GM12874 (cell line): ENCODE measurements around the gene BDNF.

Experiments used
- TF ChIP-seq, protein P1 (sequence below): IDR thresholded peaks from 2 replicates; pipeline ENCODE4 v1.5.1; 2011; ENCODE audit warnings: low read depth, mild to moderate bottlenecking, control low read depth, low read length, moderate library complexity; ENCODE audit not compliant: insufficient read depth

BDNF gene

DNA sequence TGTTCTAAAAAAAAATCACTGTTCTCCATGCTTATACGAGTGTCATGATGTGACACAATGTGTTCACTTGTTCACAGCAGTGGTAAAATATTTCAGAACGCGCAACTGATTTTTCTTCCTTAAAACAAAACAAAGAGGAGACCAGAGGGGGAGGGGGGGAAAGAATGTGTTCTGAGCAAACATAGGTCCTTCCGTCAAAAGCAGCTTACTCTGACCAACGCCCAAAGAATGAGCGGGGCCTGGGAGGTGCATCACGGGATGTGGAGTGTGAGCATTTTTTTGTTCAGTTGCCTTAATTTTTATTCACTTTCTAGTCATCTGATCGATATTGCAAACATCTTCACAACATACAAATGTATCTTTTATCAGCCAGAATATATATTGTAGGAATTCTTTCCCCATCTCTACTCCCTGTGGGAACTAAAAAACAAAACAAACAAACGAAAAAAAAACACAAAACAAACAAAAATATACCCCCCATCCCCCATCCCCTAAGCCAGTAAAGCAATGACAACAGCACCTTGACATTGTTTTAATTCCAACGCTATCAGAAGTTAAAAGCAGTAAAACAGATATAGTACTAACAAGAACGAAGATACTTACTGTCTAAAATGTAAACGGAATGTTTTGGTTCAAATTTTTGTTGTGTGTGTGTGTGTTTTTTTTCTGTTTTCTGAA, 43.3 kb downstream of the BDNF start:
- TF ChIP-seq, protein P1, sequence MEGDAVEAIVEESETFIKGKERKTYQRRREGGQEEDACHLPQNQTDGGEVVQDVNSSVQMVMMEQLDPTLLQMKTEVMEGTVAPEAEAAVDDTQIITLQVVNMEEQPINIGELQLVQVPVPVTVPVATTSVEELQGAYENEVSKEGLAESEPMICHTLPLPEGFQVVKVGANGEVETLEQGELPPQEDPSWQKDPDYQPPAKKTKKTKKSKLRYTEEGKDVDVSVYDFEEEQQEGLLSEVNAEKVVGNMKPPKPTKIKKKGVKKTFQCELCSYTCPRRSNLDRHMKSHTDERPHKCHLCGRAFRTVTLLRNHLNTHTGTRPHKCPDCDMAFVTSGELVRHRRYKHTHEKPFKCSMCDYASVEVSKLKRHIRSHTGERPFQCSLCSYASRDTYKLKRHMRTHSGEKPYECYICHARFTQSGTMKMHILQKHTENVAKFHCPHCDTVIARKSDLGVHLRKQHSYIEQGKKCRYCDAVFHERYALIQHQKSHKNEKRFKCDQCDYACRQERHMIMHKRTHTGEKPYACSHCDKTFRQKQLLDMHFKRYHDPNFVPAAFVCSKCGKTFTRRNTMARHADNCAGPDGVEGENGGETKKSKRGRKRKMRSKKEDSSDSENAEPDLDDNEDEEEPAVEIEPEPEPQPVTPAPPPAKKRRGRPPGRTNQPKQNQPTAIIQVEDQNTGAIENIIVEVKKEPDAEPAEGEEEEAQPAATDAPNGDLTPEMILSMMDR = no peak

DNA sequence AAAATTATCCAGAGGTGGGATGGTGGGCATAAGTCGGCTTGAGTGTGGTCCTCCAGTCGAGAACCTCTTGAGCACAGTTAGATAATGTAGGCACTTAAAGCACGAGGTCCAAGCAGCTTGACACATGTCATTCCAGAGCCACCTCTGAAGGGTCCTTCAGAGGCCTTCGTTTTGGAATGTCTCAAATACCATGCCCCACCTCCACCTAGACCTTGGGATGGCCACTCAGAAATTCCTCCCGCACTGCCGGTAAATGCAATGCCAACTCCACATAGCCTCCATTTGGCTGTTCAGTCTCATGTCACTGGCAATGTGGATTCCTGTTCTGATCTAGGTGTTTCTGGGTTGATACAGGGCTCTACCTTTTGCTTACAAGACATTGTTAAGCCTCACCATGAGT, 43.9 kb downstream of the BDNF start:
- TF ChIP-seq, protein P1 = no peak

DNA sequence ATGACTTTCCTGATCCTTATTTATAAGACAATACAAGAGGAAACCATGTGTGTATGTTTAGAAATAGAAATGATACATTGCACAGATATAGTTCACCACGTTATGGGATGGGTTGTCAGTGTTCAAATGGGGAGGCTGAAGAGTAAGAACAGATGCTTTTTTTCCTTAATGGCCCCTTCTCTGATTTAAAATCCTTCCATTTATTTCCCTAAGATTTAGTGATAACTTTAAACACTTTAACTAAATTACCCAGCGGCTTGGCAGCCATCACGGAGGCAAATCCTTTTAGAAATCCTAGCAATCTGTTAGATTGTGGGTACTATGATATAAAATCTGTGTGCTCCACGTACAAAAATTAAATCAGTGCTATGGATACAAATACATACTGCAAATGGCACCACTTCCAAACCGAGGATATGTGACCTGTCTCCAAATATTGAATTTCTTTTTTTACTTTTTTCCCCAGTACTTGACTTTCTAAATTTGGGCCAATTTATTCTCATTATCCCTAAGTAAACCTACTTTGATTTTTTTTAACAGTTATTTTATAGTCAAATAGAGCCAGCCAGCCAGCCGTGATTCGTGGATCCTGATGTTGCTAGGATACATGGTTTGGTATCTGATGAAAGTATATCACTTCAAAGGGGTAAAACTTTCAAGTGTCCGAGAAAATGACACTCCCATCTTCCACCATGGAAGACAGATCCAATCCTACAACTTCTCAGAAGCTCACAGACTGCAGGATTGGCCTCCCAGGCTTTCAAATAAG, 46.1 kb downstream of the BDNF start:
- TF ChIP-seq, protein P1 = no peak

DNA sequence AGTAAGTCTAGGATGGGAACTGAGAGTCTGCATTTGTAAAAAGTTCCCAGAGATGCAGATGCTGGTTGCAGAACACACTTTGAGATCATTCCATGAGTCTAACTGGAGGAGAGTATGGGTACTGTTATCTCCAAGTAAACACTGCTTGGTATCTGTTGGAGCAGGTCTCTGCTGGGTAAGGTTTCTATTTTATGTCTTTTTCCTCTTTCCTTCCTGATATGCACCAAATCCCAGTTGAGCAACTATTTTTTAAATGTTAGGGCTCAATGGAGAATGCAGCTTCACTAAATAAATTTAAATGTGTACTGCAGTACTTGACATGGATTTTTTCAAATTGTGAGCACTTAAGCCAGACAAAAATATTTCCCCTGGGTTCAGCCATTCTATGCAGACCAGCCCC, 48.5 kb downstream of the BDNF start:
- TF ChIP-seq, protein P1 = no peak

DNA sequence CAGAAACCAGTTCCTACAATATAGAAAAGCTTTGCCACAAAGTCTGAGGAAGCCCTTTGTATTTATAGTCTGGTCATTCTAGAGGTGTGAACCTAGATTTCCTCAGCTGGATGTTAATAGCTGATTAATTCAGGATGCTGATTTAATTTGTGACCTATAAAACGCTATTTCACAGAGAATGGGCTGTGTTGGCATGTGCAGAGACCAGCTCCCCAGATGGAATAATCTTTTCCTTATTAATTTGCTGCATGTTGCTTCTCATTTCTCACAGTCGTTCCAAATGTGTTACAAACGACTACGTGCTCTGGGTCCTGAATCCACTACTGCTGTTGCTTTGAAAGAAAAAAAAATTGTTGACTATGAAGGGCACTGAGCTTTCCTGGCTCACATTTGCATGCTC, 49.3 kb downstream of the BDNF start:
- TF ChIP-seq, protein P1 = no peak

DNA sequence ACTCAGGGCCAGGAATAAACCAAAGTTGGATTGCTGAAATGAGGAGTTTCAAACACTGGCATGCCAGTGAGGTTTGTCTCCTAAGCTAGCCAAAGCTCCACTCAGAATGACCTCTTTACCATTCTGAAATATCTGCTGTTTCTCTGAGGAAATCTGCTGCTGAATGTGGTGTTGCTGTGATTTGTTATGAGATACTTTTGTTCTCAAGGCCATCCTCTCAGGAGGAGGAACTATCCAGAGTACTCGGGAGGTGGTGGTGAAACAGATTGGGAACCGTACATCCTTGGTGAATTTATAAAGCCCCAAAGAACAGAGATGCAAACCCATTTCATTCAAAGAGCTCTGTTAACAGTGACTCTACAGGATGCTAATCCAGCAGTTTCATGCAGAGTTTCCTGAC, 50.5 kb downstream of the BDNF start:
- TF ChIP-seq, protein P1 = no peak

DNA sequence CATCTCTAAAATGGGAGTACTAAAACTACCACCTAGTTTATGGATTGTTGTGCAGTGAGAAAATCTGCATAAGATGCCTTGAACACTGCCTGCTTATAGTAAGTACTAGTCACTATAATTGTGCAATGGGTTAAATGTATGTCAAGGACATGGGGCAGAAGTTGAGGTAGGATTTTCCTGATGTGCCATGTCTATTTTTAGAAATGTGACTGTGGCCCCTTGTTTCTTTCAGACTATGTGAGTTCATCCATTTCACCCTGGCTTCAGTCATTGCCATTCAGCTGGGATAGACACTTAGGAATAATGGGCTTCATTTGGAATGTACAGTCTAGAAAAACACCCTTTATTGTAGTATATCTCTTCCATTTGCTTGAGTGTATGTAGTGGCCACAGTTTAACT, 51.4 kb downstream of the BDNF start:
- TF ChIP-seq, protein P1 = no peak
